GM23338 (cell line): ENCODE results near the gene ID3.
A peak's percentile ranks its signal among the peaks of the same experiment; 100 is the strongest.

Source experiments
- EZH2 ChIP-seq: fragments of 200-600 bp; sonication (generic); IDR thresholded peaks from one replicate; pipeline ENCODE4 v1.8.0; 2017; ENCODE audit warnings: antibody characterized with exemption, mild to moderate bottlenecking, low read depth; ENCODE audit not compliant: unreplicated experiment
- POLR2AphosphoS5 ChIP-seq: IDR thresholded peaks from 2 replicates; pipeline ENCODE4 v1.6.1; 2016; ENCODE audit warnings: antibody characterized with exemption, low read depth
- TF ChIP-seq, protein P1 (sequence below), 2 experiments: fragments of 200-600 bp in 1 of 2; sonication (generic) in 1 of 2; conservative IDR thresholded peaks; 2 replicates each; pipeline versions ENCODE4 v1.5.1 to v1.6.1; 2016 to 2017; ENCODE audit warnings: antibody characterized with exemption in 2 of 2, low read depth in 2 of 2, mild to moderate bottlenecking in 2 of 2, moderate library complexity in 1 of 2

DNA sequence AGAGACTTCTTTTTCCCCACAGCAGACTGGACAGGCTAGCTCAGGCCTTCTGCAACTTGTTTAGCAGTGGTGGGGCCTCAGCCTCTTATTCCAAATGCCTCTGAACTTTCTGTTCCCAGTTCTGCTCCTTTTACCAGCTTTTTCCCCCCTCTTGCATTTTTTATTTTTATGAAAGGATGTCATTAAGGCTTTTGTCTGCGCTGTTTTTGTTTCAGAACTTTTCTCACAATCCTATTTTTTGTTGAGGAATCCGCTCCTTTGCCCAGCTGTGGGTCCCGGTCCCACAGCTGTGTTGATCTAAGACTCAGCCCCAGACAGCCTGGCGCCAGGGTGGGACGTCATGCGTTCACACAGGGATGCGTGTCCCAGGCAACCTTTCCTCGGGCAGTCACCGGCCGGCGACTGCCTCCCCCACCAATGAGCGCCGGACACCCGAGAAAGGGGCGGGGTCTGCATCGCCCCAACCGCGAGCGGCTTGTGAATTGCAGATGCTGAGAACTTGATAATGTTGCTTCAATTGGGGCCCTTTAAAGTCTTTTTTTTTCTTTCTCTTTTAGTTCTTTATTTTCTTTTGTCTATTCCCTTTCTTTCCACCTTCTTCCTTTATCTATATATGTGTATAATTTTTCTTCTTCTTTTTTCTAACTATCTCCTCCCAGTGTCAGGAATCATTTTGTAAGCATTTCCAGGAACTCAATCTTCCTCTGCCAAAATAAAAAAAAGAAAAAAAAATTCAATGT is 3.0 kb upstream of the ID3 start:
- TF ChIP-seq POLR2AphosphoS5 (peak; percentile 57), EZH2 (no peak)
- TF ChIP-seq, protein P1, sequence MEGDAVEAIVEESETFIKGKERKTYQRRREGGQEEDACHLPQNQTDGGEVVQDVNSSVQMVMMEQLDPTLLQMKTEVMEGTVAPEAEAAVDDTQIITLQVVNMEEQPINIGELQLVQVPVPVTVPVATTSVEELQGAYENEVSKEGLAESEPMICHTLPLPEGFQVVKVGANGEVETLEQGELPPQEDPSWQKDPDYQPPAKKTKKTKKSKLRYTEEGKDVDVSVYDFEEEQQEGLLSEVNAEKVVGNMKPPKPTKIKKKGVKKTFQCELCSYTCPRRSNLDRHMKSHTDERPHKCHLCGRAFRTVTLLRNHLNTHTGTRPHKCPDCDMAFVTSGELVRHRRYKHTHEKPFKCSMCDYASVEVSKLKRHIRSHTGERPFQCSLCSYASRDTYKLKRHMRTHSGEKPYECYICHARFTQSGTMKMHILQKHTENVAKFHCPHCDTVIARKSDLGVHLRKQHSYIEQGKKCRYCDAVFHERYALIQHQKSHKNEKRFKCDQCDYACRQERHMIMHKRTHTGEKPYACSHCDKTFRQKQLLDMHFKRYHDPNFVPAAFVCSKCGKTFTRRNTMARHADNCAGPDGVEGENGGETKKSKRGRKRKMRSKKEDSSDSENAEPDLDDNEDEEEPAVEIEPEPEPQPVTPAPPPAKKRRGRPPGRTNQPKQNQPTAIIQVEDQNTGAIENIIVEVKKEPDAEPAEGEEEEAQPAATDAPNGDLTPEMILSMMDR (conservative IDR thresholded peaks at IDR 0.05; ENCODE audit: low read depth in 2 of 2), result no peak
